Testis (tissue), 3 donors: ENCODE results near the gene EFCAB11. TPM values are rescaled to one million over a fixed set of nuclear protein-coding genes. Genes with fewer than 3 reads are reported as not detected.

Source experiments
- DNase-seq: peaks from one replicate; pipeline ENCODE4 v3.0.0-alpha.2; 2019
- H3K27ac ChIP-seq, 2 donors: fragments of 200-600 bp; sonication (generic); one replicate each; pipeline ENCODE4 v1.5.1; 2019
- H3K27me3 ChIP-seq: fragments of 200-600 bp; sonication (generic); one replicate; pipeline ENCODE4 v1.5.1; 2019
- H3K36me3 ChIP-seq: fragments of 200-600 bp; sonication (generic); one replicate; pipeline ENCODE4 v1.5.1; 2017; ENCODE audit warnings: low read depth; ENCODE audit errors: missing control alignments
- H3K4me1 ChIP-seq: fragments of 200-600 bp; sonication (generic); one replicate; pipeline ENCODE4 v1.5.1; 2019
- H3K4me3 ChIP-seq, 2 donors: fragments of 200-600 bp; sonication (generic); one replicate each; pipeline ENCODE4 v1.5.1; 2017 to 2019
- H3K9me3 ChIP-seq: fragments of 200-600 bp; sonication (generic); one replicate; pipeline ENCODE4 v1.5.1; 2017
- POLR2A ChIP-seq: fragments of 450-650 bp; IDR thresholded peaks from one replicate; pipeline ENCODE4 v1.6.1; 2017; ENCODE audit warnings: antibody characterized with exemption, mild to moderate bottlenecking, moderate library complexity
- WGBS, 2 donors: methylation state at CpG; one replicate each; pipeline ENCODE4 v1.1.5; 2018; 5-methylcytosine and 5-hydroxymethylcytosine counted together
- intact Hi-C: fragments of 100-400 bp; cut with DNase I; formaldehyde crosslinking; loops from one replicate; pipeline ENCODE4 v1.15.1; 2023; ENCODE audit warnings: low total_unique reads
- polyA plus RNA-seq: library from polyadenylated mRNA; stranded (reverse); fragments of 350-450 nt; fragmentation: Illumina TruSeq; extraction: RNeasy Lipid Tissue Mini Kit (QIAGEN cat#74804); gene quantifications from one replicate; pipeline ENCODE4 v1.2.3, GENCODE V29; 2014; ENCODE audit warnings: low read depth, low replicate concordance; ENCODE audit not compliant: insufficient read depth
- total RNA-seq, 2 donors: library from RNA; depleted of rRNA; stranded (reverse); fragments of >200 nt; gene quantifications; one replicate each; pipeline ENCODE4 v1.2.3, GENCODE V29; 2016
- TF ChIP-seq, protein P1 (sequence below), 3 experiments: fragments of 450-650 bp in 2 of 3; fragments of 200-600 bp in 1 of 3; sonication (generic) in 1 of 3; IDR thresholded peaks; one replicate each; pipeline ENCODE4 v1.5.1; 2016 to 2019; ENCODE audit warnings: antibody characterized with exemption in 3 of 3, mild to moderate bottlenecking in 2 of 3, moderate library complexity in 1 of 3

EFCAB11 gene
- total and polyA plus RNA-seq, 3 donors from 2014 or later, result 30.5 to 78.3 (median 50.6) TPM

DNA sequence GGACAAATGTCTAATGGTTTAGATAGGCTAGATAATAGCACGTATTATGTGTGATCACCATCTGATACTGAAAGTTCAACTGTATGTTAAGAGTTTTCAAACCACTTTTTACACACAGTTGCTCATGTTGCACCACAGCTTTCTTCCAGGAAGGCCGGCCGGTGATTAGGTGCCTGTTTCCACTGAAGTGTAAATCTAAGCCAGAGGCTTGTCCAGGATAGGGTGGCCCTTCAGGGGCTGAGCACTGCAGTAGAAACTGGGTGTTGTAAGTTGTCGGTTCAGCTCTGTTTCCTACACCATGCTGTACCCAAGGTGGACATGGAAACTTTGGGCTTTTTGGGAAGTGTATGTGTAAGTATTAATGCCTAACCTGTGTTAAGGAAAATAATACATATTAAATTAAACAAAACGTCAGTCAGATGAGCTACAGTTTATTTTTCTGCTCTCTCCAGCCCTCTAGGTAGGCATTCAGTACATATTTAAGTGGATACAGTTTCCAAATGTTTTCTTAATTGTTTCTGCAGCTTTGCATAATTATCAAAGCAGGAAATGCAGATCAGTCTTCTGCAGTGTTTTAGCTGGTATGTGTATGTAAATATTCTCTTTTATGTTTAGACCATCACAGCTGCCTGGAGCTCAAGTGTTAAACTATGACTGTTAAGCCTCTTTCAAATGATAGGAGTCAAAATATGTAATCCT lies 32.1 kb upstream of the EFCAB11 start:
- Histone ChIP-seq H3K9me3 (no peaks in the 10 kb centered on the region), H3K27ac (no peak overlapping the region), H3K27me3 (no peaks in the 10 kb centered on the region), H3K4me3 (no peak overlapping the region), H3K4me1 (no peaks in the 10 kb centered on the region), H3K36me3 (peaks cover 6% of the 10 kb centered on the region)
- DNase-seq, result no peak
- intact Hi-C loops, result no loop called here
- WGBS, 2 donors, result 86 to 88% methylated on average over 5 of the region's 5 CpGs
- TF ChIP-seq POLR2A, result no peak
- TF ChIP-seq, protein P1, sequence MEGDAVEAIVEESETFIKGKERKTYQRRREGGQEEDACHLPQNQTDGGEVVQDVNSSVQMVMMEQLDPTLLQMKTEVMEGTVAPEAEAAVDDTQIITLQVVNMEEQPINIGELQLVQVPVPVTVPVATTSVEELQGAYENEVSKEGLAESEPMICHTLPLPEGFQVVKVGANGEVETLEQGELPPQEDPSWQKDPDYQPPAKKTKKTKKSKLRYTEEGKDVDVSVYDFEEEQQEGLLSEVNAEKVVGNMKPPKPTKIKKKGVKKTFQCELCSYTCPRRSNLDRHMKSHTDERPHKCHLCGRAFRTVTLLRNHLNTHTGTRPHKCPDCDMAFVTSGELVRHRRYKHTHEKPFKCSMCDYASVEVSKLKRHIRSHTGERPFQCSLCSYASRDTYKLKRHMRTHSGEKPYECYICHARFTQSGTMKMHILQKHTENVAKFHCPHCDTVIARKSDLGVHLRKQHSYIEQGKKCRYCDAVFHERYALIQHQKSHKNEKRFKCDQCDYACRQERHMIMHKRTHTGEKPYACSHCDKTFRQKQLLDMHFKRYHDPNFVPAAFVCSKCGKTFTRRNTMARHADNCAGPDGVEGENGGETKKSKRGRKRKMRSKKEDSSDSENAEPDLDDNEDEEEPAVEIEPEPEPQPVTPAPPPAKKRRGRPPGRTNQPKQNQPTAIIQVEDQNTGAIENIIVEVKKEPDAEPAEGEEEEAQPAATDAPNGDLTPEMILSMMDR (IDR thresholded peaks at IDR 0.05), result no peak

DNA sequence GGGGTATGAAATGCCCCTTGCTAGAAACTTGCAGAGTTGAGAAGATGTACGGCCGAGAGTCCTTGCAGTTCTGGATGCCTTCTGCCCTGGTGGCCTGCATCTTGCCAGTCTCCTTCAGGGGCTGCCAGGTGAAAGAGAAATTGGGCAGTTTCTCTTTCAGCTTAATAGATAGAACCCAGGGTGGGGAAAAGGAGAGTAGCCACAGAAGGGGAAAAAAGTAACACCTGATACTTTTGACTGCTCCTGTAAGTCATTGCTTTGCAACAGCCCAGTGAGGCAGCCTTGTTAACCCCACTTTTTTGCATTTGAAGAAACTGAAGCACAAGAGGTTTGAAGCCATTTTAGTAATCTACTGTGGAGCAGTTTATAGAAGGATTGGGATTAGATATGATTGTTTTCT lies 28.8 kb upstream of the EFCAB11 start:
- H3K36me3 ChIP-seq, result peaks cover 6% of the 10 kb centered on the region
- H3K4me3 ChIP-seq, result no peak overlapping the region
- no peaks in the 10 kb centered on the region for H3K4me1 ChIP-seq
- no peak for TF ChIP-seq POLR2A
- TF ChIP-seq, protein P1 (IDR thresholded peaks at IDR 0.05), result no peak
- H3K27me3 ChIP-seq, result no peaks in the 10 kb centered on the region
- no peak overlapping the region for H3K27ac ChIP-seq
- DNase-seq, result no peak
- WGBS, 2 donors, result 93 to 100% methylated on average over 2 of the region's 2 CpGs
- intact Hi-C loops, result no loop called here
- H3K9me3 ChIP-seq, result no peaks in the 10 kb centered on the region

DNA sequence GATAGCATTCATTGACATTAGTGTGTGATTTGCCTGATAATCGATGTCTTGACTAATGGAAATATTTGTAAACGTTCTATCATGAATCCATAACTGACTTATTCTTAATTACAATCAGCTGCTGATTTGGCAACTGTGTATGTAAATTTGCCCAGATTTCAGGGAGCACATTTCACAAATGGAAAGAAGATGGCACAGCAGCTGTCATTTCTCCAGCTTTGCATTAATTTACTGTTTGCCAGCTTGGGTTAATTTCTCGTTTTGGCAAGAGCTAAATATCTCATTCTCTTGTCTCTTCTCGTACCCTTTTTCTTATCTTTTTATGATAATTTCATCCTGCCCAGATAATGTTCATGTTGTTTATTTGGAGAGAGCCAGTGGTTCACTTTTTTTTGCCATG lies 24.1 kb upstream of the EFCAB11 start:
- no peak for DNase-seq
- intact Hi-C loops, result no loop called here
- no peak for TF ChIP-seq POLR2A
- TF ChIP-seq, protein P1 (IDR thresholded peaks at IDR 0.05), result no peak
- Histone ChIP-seq H3K4me1 (no peaks in the 10 kb centered on the region), H3K27ac (no peak overlapping the region), H3K4me3 (no peak overlapping the region), H3K9me3 (no peaks in the 10 kb centered on the region), H3K36me3 (no peaks in the 10 kb centered on the region), H3K27me3 (no peaks in the 10 kb centered on the region)
- 67 to 77% methylated on average over 4 of the region's 4 CpGs for WGBS, 2 donors

DNA sequence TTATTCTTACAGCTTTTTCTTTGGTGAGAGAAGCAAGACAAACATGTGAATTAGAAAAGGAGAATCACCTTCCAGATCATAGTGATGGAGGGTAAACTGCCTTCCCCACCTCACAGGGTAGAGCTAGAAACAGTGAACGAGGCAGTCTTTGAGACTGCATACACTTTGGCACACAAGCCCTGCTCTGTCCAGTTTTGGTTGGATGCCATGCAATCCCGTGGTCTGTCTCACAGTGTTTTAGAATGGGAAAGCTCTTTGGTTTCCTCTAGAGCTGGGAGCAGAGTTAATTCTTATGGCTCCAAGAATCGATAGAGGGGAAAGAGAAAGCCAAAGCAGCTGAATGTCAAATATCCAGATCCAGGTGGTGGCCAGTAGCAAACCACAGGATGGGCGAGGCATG lies 23.1 kb upstream of the EFCAB11 start:
- no peak overlapping the region for H3K4me3 ChIP-seq
- no peaks in the 10 kb centered on the region for H3K4me1 ChIP-seq
- intact Hi-C loops, result no loop called here
- H3K9me3 ChIP-seq, result no peaks in the 10 kb centered on the region
- no peaks in the 10 kb centered on the region for H3K27me3 ChIP-seq
- WGBS, 2 donors, result 89 to 93% methylated on average over 4 of the region's 4 CpGs
- H3K27ac ChIP-seq, result no peak overlapping the region
- no peak for DNase-seq
- TF ChIP-seq, protein P1 (IDR thresholded peaks at IDR 0.05), result no peak
- no peak for TF ChIP-seq POLR2A
- H3K36me3 ChIP-seq, result no peaks in the 10 kb centered on the region

DNA sequence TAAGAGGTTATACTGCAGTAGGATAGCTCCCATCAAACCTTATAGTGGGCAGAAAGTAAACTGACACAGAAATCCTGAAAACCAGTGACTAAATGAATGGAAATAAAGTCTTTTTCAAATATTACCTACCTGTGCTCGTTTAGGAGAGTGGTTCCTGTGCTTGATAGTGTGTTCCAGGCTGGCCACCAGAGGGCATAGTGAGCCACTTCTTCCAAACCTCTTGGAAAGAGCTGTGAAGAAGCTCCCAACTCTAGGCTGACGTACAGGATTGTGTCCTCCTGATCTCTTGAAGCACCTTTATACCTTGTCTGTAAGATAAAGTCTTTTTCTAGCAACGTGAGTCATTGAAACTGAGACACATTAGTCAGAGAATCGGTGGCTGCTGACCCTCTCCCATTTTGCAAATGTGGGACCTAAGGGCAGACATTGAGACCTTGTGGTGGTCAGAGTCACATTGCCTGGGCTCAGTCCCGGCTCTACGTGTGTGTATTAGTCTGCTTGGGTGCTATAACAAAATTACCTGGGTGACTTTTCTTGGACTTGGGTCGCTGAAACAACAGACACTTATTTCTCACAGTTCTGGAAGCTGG lies 18.8 kb upstream of the EFCAB11 start:
- no peak overlapping the region for H3K27ac ChIP-seq
- H3K4me3 ChIP-seq, result no peak overlapping the region
- H3K9me3 ChIP-seq, result no peaks in the 10 kb centered on the region
- DNase-seq, result peak; percentile 85
- WGBS, 2 donors, result 56 to 64% methylated on average over 7 of the region's 7 CpGs
- no peak for TF ChIP-seq POLR2A
- TF ChIP-seq, protein P1 (IDR thresholded peaks at IDR 0.05), result peak; percentile 75 to 77 (median 76)
- H3K36me3 ChIP-seq, result no peaks in the 10 kb centered on the region
- H3K27me3 ChIP-seq, result no peaks in the 10 kb centered on the region
- H3K4me1 ChIP-seq, result no peaks in the 10 kb centered on the region
- intact Hi-C loops, result no loop called here
